ENCODE data around the gene AQP4. TPM values are rescaled to one million over a fixed set of nuclear protein-coding genes. Genes with fewer than 3 reads are reported as not detected.

Gene AQP4, protein sequence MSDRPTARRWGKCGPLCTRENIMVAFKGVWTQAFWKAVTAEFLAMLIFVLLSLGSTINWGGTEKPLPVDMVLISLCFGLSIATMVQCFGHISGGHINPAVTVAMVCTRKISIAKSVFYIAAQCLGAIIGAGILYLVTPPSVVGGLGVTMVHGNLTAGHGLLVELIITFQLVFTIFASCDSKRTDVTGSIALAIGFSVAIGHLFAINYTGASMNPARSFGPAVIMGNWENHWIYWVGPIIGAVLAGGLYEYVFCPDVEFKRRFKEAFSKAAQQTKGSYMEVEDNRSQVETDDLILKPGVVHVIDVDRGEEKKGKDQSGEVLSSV
- polyA plus RNA-seq (2013, experiment 1 of 2; ENCODE audit: insufficient read length): not detected
- not detected for polyA plus RNA-seq (2013, experiment 2 of 2; ENCODE audit: insufficient read length)

DNA sequence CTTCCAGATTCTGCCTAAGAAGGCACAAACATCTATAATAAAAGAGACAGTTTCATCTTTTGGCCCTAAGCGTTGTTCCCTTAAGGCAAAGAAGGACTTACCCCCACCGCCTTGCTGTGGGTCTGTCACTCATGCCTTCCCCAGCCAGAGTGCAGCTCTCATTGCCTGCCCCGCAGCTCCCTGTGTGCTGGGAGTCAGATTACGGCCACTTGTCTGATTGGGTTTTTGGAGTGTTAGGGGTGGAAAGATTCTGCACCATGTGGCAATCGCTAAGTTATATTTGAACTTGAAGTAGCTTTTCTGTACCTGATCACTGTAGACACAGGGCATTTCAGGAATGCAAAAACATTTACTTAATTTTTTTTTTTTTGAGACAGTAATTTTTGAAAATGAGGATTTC, at the start of gene AQP4:
TSS of gene AQP4 (minus strand) at position 151 of the 400 bp plus-strand sequence. CDS start at position 133, 18 bp downstream.
- DNase-seq: no peak

DNA sequence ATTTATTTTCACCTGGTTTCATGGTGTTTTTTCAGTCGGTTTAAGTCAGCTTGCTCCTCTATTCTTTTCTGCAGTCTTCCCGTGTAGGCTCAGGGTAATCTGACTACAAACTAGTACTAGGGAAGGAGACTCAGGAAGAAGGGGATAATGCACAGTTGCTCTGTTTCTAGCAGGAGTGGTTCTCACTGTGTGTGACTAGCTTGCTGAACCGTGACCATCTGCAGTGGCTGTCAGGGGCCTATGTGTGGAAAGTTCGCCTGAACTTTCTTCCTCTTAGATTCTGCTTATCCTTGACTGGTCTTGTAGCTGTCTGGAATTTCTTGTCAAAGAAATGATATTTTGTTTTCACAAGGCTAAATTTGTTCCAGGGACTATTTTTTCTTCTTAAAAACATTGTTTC, 46.3 kb upstream of the AQP4 start:
- no peak for DNase-seq

GRCh38 chr18:26909599-26910290, 44.2 kb upstream of the AQP4 start:
- peak; percentile 2 for DNase-seq

DNA sequence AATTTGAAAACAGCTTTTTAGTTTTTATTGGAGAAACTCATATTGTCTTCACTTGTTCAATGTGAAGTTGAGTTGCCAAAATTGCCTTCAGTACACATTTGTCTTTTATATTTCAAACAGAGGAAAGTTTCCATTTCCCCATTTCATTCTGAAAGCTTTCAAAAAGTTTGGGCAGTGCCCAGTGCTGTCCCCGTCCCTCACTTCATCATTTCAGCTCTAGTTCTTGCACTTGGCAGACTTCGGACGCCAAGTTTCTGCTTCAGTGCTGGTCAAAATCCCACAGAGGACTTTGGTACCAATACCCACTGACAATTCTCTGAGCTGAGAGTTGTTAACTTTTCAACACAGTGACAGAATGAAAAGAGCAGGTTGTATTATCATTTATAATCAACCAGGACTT, 43.4 kb upstream of the AQP4 start:
- no peak for DNase-seq

GRCh38 chr18:26902291-26902690, 36.8 kb upstream of the AQP4 start:
- no peak for DNase-seq

DNA sequence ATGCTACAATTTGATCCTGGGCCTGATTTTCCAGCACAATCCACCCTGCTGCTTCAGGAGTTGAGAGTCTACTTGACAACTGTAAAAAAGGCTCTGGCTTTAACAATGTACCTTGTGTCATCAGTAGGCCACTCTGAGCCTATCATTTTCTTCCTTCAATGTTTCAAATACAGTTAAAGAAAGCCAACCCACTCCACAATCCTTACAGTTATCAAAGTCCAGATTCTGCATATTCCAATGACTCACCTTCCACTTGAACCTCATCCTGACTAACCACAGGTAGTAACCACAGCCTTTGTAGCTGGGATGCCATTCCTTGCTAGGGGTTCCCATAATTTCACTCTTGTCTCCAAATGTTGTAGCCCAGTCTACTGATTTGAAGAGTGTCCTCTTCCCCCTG, 35.5 kb upstream of the AQP4 start:
- DNase-seq: no peak

- no peak for DNase-seq
Observed at GRCh38 chr18:26894426-26894825, 28.9 kb upstream of the AQP4 start.

- DNase-seq: no peak
Observed at GRCh38 chr18:26893996-26894395, 28.5 kb upstream of the AQP4 start.

DNA sequence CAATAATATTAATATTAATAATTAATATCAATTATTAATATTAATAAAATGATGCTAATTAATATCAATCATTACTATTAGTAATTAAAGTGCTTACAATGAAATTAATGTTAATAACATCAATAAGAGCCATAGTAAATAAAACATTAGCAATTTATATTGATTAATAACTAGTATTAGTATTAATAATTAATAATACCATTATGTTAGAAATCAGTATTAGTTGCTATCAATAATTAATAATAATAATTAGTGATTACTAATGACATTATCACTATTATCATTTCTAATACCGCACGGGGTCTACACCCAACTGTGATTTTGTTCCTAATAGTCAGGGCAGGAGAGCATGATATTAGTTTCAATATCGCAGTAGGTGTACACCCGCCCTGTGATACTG, 22.8 kb upstream of the AQP4 start:
- DNase-seq: no peak

GRCh38 chr18:26875040-26875654, 9.6 kb upstream of the AQP4 start:
- no peak for DNase-seq

GRCh38 chr18:26874283-26874682, 8.8 kb upstream of the AQP4 start:
- no peak for DNase-seq

GRCh38 chr18:26869640-26870039, 4.1 kb upstream of the AQP4 start:
- DNase-seq: no peak

GRCh38 chr18:26868968-26869586, 3.6 kb upstream of the AQP4 start:
- DNase-seq: peak; percentile 0

- DNase-seq: no peak
Observed at GRCh38 chr18:26867471-26867870, 2.0 kb upstream of the AQP4 start.

DNA sequence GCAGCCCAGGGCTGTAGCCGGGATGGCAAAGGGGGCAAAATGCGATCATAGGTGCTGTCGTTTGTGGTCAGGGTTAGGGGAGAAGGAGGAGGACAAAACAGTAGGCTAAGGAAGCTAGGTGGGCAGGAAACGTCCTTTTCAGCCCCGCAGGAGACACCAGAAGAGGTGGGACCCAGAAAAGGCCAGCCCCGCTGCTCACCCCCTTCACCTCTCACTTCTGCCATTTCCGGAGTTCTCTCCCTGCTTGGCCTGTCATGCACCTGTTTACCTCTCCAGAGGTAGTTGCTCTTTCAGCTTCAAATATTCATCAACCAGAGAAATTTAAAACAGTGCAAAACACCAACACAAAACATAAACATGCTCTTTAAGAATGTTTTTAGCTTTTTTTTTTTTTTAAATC, 849 bp downstream of the AQP4 start:
- no peak for DNase-seq

- no peak for DNase-seq
Observed at GRCh38 chr18:26863921-26864497, 1.5 kb downstream of the AQP4 start.

DNA sequence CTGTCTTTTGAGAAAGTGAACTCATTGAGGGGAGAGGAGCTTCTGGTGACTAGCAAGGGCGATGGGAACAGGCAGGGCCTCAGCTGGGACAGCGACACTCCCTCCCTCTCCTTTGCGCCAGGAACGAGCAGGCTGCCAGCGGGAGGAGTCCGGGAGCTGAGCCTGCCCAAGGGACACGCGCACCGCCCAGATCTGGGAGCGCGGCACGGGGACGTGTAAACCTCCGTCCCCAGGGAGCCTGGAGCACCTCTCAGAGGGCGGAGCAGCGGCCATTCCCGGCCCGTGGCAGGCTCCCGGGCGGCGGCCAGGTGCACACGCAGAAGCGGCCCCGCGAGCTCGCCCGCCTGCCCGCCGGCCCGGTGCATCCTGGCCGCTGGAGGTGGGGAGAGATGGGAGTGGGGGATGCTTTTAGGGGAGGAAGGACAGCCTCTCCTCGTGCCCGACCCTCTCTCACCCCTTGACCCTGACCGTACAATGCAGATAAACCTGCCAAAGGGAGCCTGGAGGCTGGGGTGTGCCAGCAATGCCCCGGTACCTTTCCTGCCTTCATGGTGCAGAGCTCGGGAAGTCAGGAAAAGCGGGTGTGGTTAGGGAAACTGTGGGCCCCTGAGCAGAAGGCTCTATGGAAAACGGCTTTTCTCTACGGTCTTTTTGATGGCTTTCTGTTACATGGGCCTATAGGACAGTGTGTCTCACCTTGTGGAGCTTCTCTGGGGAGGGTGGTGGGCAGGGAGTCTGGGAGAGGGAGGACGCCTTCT, 2.2 kb downstream of the AQP4 start:
- DNase-seq: peak; percentile 9

DNA sequence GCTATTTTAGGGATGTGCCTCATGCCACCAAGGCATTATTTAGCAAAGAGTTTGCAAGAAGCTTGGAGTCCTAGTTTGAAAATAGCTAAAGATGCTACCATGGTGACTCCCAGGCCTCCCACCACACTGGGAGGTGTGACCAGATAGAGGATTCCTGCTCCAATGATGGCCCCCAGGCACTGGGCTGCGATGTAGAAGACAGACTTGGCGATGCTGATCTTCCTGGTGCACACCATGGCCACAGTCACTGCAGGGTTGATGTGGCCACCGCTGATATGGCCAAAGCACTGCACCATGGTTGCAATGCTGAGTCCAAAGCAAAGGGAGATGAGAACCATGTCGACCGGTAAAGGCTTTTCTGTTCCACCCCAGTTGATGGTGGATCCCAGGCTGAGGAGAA, 3.4 kb downstream of the AQP4 start:
- DNase-seq: no peak

GRCh38 chr18:26854292-26854881, 11.1 kb downstream of the AQP4 start:
- DNase-seq: no peak

- DNase-seq: no peak
Observed at GRCh38 chr18:26853401-26853800, 12.1 kb downstream of the AQP4 start.

DNA sequence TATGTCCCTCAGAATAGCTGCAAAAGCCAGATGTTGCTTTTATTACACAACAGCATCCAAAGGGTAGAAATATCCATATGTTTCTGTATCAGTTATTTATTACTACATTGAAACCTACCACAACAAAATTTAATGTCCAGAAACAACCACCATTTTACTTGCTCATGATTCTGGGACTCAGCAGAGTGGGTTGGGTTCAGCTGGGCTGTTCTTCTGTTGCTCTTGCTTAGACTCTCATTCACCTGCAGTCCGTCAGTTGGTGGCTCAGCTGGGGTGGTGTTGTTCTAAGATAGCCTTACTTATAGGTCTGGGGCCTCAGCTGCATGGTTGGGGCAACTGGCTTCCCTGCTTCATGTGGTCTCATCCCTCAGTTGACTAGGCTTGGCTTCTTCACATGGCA, 21.7 kb downstream of the AQP4 start:
- no peak for DNase-seq

GRCh38 chr18:26840965-26841364, 24.5 kb downstream of the AQP4 start:
- DNase-seq: no peak

All from fibroblast of skin of back (primary cell).